Immature natural killer cell (primary cell): ENCODE measurements around the gene S100PBP. TPM values are rescaled to one million over a fixed set of nuclear protein-coding genes. Genes with fewer than 3 reads are reported as not detected.

ENCODE experiments used
- DNase-seq, 3 donors: peaks; one replicate each; pipeline ENCODE4 v3.0.0; 2022; ENCODE audit warnings: mixed read lengths in 1 of 3
- H3K27ac Mint-ChIP-seq, 6 donors: one replicate each; pipeline ENCODE4 v1.8.0; 2020; ENCODE audit warnings: mixed read lengths in 6 of 6, mild to moderate bottlenecking in 5 of 6, inconsistent platforms in 4 of 6, moderate library complexity in 3 of 6
- H3K27me3 Mint-ChIP-seq, 3 donors: one replicate each; pipeline ENCODE4 v1.8.0; 2020 to 2021; ENCODE audit warnings: low read depth in 3 of 3, mild to moderate bottlenecking in 3 of 3, mixed read lengths in 3 of 3, moderate library complexity in 3 of 3, inconsistent platforms in 1 of 3
- H3K36me3 Mint-ChIP-seq, 3 donors: one replicate each; pipeline ENCODE4 v1.8.0; 2020; ENCODE audit warnings: mixed read lengths in 3 of 3, inconsistent platforms in 2 of 3, mild to moderate bottlenecking in 2 of 3
- H3K4me1 Mint-ChIP-seq, 2 donors: one replicate each; pipeline ENCODE4 v1.8.0; 2020; ENCODE audit warnings: inconsistent platforms in 2 of 2, mild to moderate bottlenecking in 2 of 2, mixed read lengths in 2 of 2, moderate library complexity in 1 of 2
- H3K4me3 Mint-ChIP-seq, 5 donors: one replicate each; pipeline ENCODE4 v1.8.0; 2020; ENCODE audit warnings: mild to moderate bottlenecking in 5 of 5, mixed read lengths in 5 of 5, inconsistent platforms in 3 of 5, moderate library complexity in 3 of 5
- H3K9me3 Mint-ChIP-seq, 6 donors: one replicate each; pipeline ENCODE4 v1.8.0; 2020; ENCODE audit warnings: mild to moderate bottlenecking in 6 of 6, mixed read lengths in 6 of 6, inconsistent platforms in 4 of 6, moderate library complexity in 3 of 6
- polyA plus RNA-seq, 3 donors: library from polyadenylated mRNA; unstranded; fragments of 300-500 nt; fragmentation: Illumina TruSeq; gene quantifications; one replicate each; pipeline ENCODE4 v1.2.3, GENCODE V29; 2021

The S100PBP gene
- polyA plus RNA-seq, 3 donors from 2014 or later = 9.9 to 21.4 (median 15.8) TPM

- Mint-ChIP-seq H3K36me3 (no peaks in the 10 kb centered on the region), H3K4me3 (peak overlapping the region; percentile 50 to 79 (median 67)), H3K9me3 (no peaks in the 10 kb centered on the region), H3K4me1 (peaks cover 7 to 10% of the 10 kb centered on the region in 2 donors), H3K27me3 (peaks cover 16 to 29% (median 25%) of the 10 kb centered on the region in 3 donors), H3K27ac (no peak overlapping the region)
- peak; percentile 26 to 39 (median 28) for DNase-seq
Observed at GRCh38 chr1:32892368-32893197, 75.1 kb downstream of the S100PBP start.

- Mint-ChIP-seq H3K36me3 (no peaks in the 10 kb centered on the region), H3K27ac (no peak overlapping the region), H3K4me3 (peak overlapping the region; percentile 38 to 74 (median 58)), H3K4me1 (peaks cover 7 to 10% of the 10 kb centered on the region in 2 donors), H3K27me3 (peaks cover 12 to 29% (median 17%) of the 10 kb centered on the region in 3 donors), H3K9me3 (no peaks in the 10 kb centered on the region)
- no peak for DNase-seq
Observed at GRCh38 chr1:32893198-32894018, 76.0 kb downstream of the S100PBP start.

GRCh38 chr1:32894019-32894600 lies 76.7 kb downstream of the S100PBP start:
- Mint-ChIP-seq H3K4me3 (peak overlapping the region in 3 of 5 donors; percentile 58 to 74 (median 63)), H3K36me3 (no peaks in the 10 kb centered on the region), H3K9me3 (no peaks in the 10 kb centered on the region), H3K27ac (no peak overlapping the region), H3K27me3 (peaks cover 12 to 29% (median 14%) of the 10 kb centered on the region in 3 donors), H3K4me1 (peaks cover 7 to 10% of the 10 kb centered on the region in 2 donors)
- DNase-seq = no peak

GRCh38 chr1:32894681-32895080 lies 77.2 kb downstream of the S100PBP start:
- Mint-ChIP-seq H3K4me1 (peaks cover 7 to 10% of the 10 kb centered on the region in 2 donors), H3K36me3 (no peaks in the 10 kb centered on the region), H3K9me3 (no peaks in the 10 kb centered on the region), H3K27ac (no peak overlapping the region), H3K4me3 (no peak overlapping the region), H3K27me3 (peaks cover 12 to 24% (median 14%) of the 10 kb centered on the region in 3 donors)
- no peak for DNase-seq

GRCh38 chr1:32895325-32896215 lies 78.1 kb downstream of the S100PBP start:
- H3K27ac Mint-ChIP-seq = no peak overlapping the region
- peak overlapping the region in 1 of 5 donors; percentile 34 for H3K4me3 Mint-ChIP-seq
- peaks cover 9 to 10% of the 10 kb centered on the region in 2 donors for H3K4me1 Mint-ChIP-seq
- H3K27me3 Mint-ChIP-seq = peaks cover 12 to 25% (median 16%) of the 10 kb centered on the region in 3 donors
- DNase-seq = no peak
- no peaks in the 10 kb centered on the region for H3K36me3 Mint-ChIP-seq
- H3K9me3 Mint-ChIP-seq = no peaks in the 10 kb centered on the region

GRCh38 chr1:32896451-32896850 lies 79.0 kb downstream of the S100PBP start:
- Mint-ChIP-seq H3K4me1 (peaks cover 11 to 12% of the 10 kb centered on the region in 2 donors), H3K27ac (no peak overlapping the region), H3K36me3 (no peaks in the 10 kb centered on the region), H3K27me3 (peaks cover 10 to 20% (median 16%) of the 10 kb centered on the region in 3 donors), H3K4me3 (no peak overlapping the region), H3K9me3 (no peaks in the 10 kb centered on the region)
- no peak for DNase-seq

GRCh38 chr1:32897082-32898049 lies 79.9 kb downstream of the S100PBP start:
- Mint-ChIP-seq H3K4me3 (no peak overlapping the region), H3K27me3 (peaks cover 12 to 14% (median 12%) of the 10 kb centered on the region in 3 donors), H3K36me3 (no peaks in the 10 kb centered on the region), H3K4me1 (peaks cover 12 to 13% of the 10 kb centered on the region in 2 donors), H3K27ac (no peak overlapping the region), H3K9me3 (peaks cover 0 to 2% (median 0%) of the 10 kb centered on the region in 6 donors)
- no peak for DNase-seq

GRCh38 chr1:32898056-32898455 lies 80.6 kb downstream of the S100PBP start:
- Mint-ChIP-seq H3K27ac (no peak overlapping the region), H3K4me1 (peaks cover 11 to 14% of the 10 kb centered on the region in 2 donors), H3K9me3 (peaks cover 0 to 5% (median 0%) of the 10 kb centered on the region in 6 donors), H3K36me3 (no peaks in the 10 kb centered on the region), H3K27me3 (peaks cover 8 to 12% (median 12%) of the 10 kb centered on the region in 3 donors), H3K4me3 (no peak overlapping the region)
- DNase-seq = no peak

- peaks cover 0 to 5% (median 0%) of the 10 kb centered on the region in 6 donors for H3K9me3 Mint-ChIP-seq
- no peak for DNase-seq
- no peaks in the 10 kb centered on the region for H3K36me3 Mint-ChIP-seq
- H3K27me3 Mint-ChIP-seq = peaks cover 4 to 14% (median 12%) of the 10 kb centered on the region in 3 donors
- H3K4me1 Mint-ChIP-seq = peaks cover 11 to 14% of the 10 kb centered on the region in 2 donors
- H3K27ac Mint-ChIP-seq = no peak overlapping the region
- H3K4me3 Mint-ChIP-seq = peak overlapping the region in 3 of 5 donors; percentile 14 to 40 (median 24)
Observed at GRCh38 chr1:32898958-32899357, 81.5 kb downstream of the S100PBP start.

GRCh38 chr1:32899586-32900296 lies 82.3 kb downstream of the S100PBP start:
- Mint-ChIP-seq H3K4me3 (peak overlapping the region in 4 of 5 donors; percentile 17 to 70 (median 46)), H3K27me3 (peaks cover 7 to 14% (median 14%) of the 10 kb centered on the region in 3 donors), H3K9me3 (peaks cover 0 to 5% (median 0%) of the 10 kb centered on the region in 6 donors), H3K4me1 (peaks cover 11 to 14% of the 10 kb centered on the region in 2 donors), H3K27ac (no peak overlapping the region), H3K36me3 (no peaks in the 10 kb centered on the region)
- no peak for DNase-seq

GRCh38 chr1:32900371-32900955 lies 83.0 kb downstream of the S100PBP start:
- Mint-ChIP-seq H3K9me3 (peaks cover 0 to 5% (median 0%) of the 10 kb centered on the region in 6 donors), H3K27me3 (peaks cover 7 to 16% (median 14%) of the 10 kb centered on the region in 3 donors), H3K27ac (no peak overlapping the region), H3K36me3 (no peaks in the 10 kb centered on the region), H3K4me1 (peaks cover 11 to 14% of the 10 kb centered on the region in 2 donors), H3K4me3 (peak overlapping the region; percentile 58 to 70 (median 63))
- no peak for DNase-seq
